RWPE2 (cell line): ENCODE data around the gene PLPP1.

ENCODE experiments used
- ATAC-seq: fragments of 200-7000 bp; cut with Tn5 transposase; 3 replicates; pipeline ENCODE4 v1.9.1; 2021; ENCODE audit warnings: low read depth
- DNase-seq: peaks from one replicate; pipeline ENCODE4 v3.0.0-alpha.2; 2020; ENCODE audit warnings: low spot score
- H3K27ac ChIP-seq: fragments of 450-650 bp; 2 replicates; pipeline ENCODE4 v1.5.1; 2017; ENCODE audit warnings: mild to moderate bottlenecking; ENCODE audit not compliant: poor library complexity, severe bottlenecking
- H3K27me3 ChIP-seq: fragments of 250-450 bp; sonication (Bioruptor Pico); 2 replicates; pipeline ENCODE4 v1.5.1; 2021; ENCODE audit warnings: mild to moderate bottlenecking, moderate library complexity; ENCODE audit not compliant: insufficient read depth, poor library complexity, severe bottlenecking
- H3K36me3 ChIP-seq: fragments of 250-450 bp; sonication (Bioruptor Pico); 2 replicates; pipeline ENCODE4 v1.5.1; 2020; ENCODE audit warnings: low read depth, mild to moderate bottlenecking, moderate library complexity
- H3K4me1 ChIP-seq: fragments of 250-450 bp; sonication (Bioruptor Pico); 2 replicates; pipeline ENCODE4 v1.5.1; 2021; ENCODE audit warnings: mild to moderate bottlenecking, moderate library complexity; ENCODE audit not compliant: insufficient read depth, poor library complexity, severe bottlenecking
- H3K4me3 ChIP-seq: fragments of 250-450 bp; sonication (Bioruptor Pico); 2 replicates; pipeline ENCODE4 v1.5.1; 2021; ENCODE audit warnings: mild to moderate bottlenecking, moderate library complexity; ENCODE audit not compliant: severe bottlenecking
- H3K9me3 ChIP-seq: fragments of 250-450 bp; sonication (Bioruptor Pico); 2 replicates; pipeline ENCODE4 v1.5.1; 2021; ENCODE audit warnings: mild to moderate bottlenecking, moderate library complexity; ENCODE audit not compliant: severe bottlenecking
- CTCF ChIP-seq: fragments of 450-650 bp; IDR thresholded peaks from one replicate; pipeline ENCODE4 v1.5.1; 2017; ENCODE audit warnings: mild to moderate bottlenecking, moderate library complexity; ENCODE audit not compliant: poor library complexity, severe bottlenecking

The PLPP1 gene

DNA sequence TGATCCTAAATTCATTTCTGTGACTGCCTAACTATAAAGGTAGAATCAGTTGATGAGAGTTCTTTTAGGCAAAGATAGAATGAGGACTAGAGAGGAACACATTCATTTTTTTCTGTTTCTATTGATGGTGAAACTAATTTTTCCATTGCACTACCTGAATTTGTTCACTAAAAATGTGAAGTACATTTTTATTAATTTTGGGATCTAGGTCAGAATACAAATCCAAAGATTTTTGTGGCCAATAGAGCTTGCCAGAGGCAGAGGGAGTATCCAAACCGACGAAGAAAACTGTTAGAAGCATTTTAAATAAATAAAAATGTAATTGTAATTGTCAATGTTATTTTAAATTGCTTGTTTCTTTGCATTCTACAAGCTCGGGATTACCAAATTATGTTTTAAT, 148.9 kb downstream of the PLPP1 start:
- DNase-seq (no peak), ATAC-seq (no peak)
- Histone ChIP-seq H3K9me3 (no peaks in the 10 kb centered on the region), H3K36me3 (peaks cover 75% of the 10 kb centered on the region), H3K27me3 (no peaks in the 10 kb centered on the region), H3K4me1 (no peaks in the 10 kb centered on the region), H3K4me3 (no peak overlapping the region), H3K27ac (no peak overlapping the region)
- TF ChIP-seq CTCF = no peak

DNA sequence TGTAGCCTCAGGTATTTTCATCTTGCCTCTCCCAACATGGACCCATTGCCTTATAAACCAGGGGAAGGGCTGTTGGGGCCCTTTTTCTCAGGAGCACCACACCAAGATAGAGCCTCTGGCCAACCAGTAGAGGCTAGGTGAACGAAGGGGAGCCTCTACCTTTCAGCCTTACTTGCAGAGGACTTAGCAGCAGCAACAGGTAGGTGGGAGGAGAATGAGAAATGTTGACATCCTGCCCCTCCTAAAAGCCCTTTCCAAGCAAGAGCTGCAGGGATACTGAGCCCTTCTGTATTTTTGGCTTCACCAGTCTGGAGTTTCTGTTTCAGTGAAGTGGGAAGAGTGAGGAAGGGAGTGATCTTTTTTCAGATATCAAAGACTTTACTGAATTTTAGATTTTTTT, 149.5 kb downstream of the PLPP1 start:
- Histone ChIP-seq H3K27ac (no peak overlapping the region), H3K36me3 (peaks cover 76% of the 10 kb centered on the region), H3K9me3 (no peaks in the 10 kb centered on the region), H3K4me3 (no peak overlapping the region), H3K27me3 (no peaks in the 10 kb centered on the region), H3K4me1 (no peaks in the 10 kb centered on the region)
- ATAC-seq (no peak), DNase-seq (no peak)
- no peak for TF ChIP-seq CTCF

GRCh38 chr5:55384072-55384471, 150.7 kb downstream of the PLPP1 start:
- TF ChIP-seq CTCF = no peak
- no peaks in the 10 kb centered on the region for H3K9me3 ChIP-seq
- ATAC-seq = no peak
- H3K27ac ChIP-seq = no peak overlapping the region
- H3K36me3 ChIP-seq = peaks cover 80% of the 10 kb centered on the region
- H3K4me3 ChIP-seq = no peak overlapping the region
- no peaks in the 10 kb centered on the region for H3K27me3 ChIP-seq
- H3K4me1 ChIP-seq = no peaks in the 10 kb centered on the region
- DNase-seq = no peak

GRCh38 chr5:55383254-55383653, 151.5 kb downstream of the PLPP1 start:
- Histone ChIP-seq H3K4me3 (no peak overlapping the region), H3K36me3 (peaks cover 80% of the 10 kb centered on the region), H3K9me3 (no peaks in the 10 kb centered on the region), H3K27me3 (no peaks in the 10 kb centered on the region), H3K27ac (no peak overlapping the region), H3K4me1 (no peaks in the 10 kb centered on the region)
- DNase-seq (no peak), ATAC-seq (no peak)
- TF ChIP-seq CTCF = no peak

DNA sequence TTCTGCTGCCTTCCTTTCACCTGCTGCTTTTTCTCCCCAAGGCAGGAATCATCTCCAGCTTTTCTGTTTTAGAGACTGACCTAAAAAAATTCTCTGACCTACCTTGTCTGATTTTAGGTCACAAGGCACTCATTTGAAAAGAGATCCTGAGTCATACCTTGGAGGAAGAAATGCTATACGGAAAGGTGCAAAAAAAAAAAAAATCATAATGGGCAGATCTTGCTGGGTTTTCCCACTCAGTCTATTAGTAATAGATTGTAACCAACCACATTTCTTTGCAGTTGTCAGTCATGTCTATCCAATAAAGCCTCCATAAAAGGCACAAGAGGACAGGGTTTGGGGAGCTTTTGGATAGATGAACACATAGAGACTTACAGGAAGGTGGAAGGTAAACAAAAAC, 157.0 kb downstream of the PLPP1 start:
- no peak for ATAC-seq
- Histone ChIP-seq H3K27me3 (no peaks in the 10 kb centered on the region), H3K36me3 (peaks cover 67% of the 10 kb centered on the region)

More for the DNA sequence above, 157.0 kb downstream of the PLPP1 start:
- H3K27ac ChIP-seq = no peak overlapping the region
- no peaks in the 10 kb centered on the region for H3K4me1 ChIP-seq
- no peaks in the 10 kb centered on the region for H3K9me3 ChIP-seq
- no peak overlapping the region for H3K4me3 ChIP-seq
- DNase-seq = no peak
- TF ChIP-seq CTCF = no peak
